NCI-H82 (cell line): ENCODE measurements around the gene NAALAD2.
"Not testable (repeated sequence)": the region's sequence is repeated elsewhere in the genome, so short reads cannot be mapped to it uniquely, and the experiment has no call there.

Experiments used
- DNase-seq: peaks from one replicate; lab custom pipeline; 2025; lab: John Stamatoyannopoulos, UW

The NAALAD2 gene

GRCh38 chr11:90134478-90135003 lies at the start of gene NAALAD2:
TSS of gene NAALAD2 (plus strand) at chr11:90134663. CDS start at chr11:90134759, 96 bp downstream.
- peak; percentile 92 for DNase-seq

DNA sequence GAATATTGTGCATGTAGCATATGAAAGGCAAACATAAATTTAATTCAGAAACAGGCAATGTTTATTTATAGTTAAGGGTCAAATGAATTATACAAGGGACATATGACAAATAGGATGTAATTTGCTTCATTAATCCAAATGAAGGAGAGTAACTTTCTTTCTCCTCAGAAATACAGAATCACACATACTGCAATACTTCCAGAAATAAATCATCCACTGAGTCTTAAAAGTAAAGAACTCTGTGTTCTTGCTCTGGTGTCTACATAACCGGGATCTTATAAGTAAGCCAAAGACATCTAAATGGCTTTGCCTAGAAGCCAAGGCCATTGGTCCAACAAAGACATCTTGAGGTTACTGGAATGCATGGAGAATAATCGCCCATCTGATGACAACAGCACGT lies 48.8 kb upstream of the NAALAD2 start, which contains the start of gene UBTFL1:
Gene UBTFL1, plus strand, starts transcription at position 301 of the 400 bp plus-strand sequence. Its CDS starts 0 bp downstream, at position 301.
- not testable (repeated sequence) for DNase-seq

GRCh38 chr11:90088731-90089130 lies 45.7 kb upstream of the NAALAD2 start:
- not testable (repeated sequence) for DNase-seq

GRCh38 chr11:90095230-90095924 lies 39.1 kb upstream of the NAALAD2 start:
- not testable (repeated sequence) for DNase-seq

DNA sequence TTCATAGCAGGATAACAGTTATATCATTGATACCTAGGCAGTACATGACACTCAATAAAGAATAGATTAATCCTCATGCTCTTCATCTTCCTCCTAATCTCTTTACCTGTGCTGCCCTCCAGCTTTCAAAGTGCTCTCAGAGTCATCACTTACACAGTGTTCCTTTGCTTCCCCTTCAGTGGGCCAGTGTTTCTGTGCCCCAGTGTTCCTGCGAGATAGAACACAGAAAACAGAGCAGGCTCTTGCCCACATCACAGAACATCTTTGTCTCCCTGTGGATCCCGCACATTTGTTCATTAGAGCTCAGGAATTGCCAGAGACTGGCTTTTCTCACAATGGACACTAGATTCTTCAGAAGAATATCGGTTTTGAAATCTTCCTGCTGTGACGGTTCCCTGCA lies 36.2 kb upstream of the NAALAD2 start:
- DNase-seq, result not testable (repeated sequence)

GRCh38 chr11:90100431-90100830 lies 34.0 kb upstream of the NAALAD2 start:
- no peak for DNase-seq

- peak; percentile 15 for DNase-seq
Measured at GRCh38 chr11:90113541-90113940, 20.9 kb upstream of the NAALAD2 start.

DNA sequence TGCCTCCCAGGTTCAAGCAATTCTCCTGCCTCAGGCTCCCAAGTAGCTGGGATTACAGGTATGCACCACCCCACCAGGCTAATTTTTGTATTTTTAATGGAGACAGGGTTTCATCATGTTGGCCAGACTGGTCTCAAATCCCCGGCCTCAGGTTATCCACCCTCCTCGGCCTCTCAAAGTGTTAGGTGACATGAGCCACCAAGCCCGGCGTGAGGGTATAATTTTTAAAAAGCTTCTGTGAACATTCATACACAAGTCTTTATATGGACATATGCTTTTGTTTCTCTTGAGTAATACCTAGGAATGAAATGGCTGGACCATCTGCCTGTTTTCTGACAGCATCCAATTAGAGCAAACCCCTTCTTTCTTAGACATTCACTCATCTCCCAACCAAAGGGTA lies 14.3 kb upstream of the NAALAD2 start:
- peak; percentile 50 for DNase-seq

DNA sequence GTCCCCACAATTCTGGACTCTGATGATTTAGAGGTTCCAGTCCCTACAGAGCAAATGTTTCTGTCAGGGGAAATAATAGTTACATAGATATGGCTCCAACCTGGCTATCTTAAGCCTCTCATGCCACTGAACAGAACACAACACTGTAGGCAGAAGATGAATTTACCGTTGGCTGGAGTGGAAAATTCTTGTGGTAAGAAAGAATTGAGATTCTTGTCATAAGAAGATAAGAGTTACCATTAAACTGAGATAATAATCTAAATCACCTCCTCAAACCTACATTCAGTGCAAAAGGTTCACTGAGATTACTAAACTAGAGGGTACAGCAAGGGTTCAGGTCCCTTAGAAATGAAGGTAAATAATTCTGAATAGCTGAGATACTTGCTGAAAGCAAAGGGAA lies 10.1 kb upstream of the NAALAD2 start:
- DNase-seq, result no peak

DNA sequence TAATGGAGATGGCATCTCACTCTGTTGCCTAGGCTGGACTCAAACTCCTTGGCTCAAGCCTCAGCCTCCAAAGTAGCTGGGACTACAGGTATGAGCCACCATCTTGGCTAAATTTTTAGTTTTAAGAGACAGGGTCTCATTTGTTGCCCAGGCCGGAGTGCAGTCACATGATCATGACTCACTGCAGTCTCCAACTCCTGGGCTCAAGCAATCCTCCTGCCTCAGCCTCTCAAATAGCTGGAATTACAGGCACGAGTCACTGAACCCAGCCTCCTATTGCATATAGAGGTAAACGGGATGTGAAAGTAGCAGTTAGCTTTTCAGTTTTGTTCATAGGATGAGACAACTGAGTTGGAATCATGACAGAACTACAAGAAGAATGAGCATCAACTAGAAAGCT lies 9.5 kb upstream of the NAALAD2 start:
- DNase-seq, result no peak

DNA sequence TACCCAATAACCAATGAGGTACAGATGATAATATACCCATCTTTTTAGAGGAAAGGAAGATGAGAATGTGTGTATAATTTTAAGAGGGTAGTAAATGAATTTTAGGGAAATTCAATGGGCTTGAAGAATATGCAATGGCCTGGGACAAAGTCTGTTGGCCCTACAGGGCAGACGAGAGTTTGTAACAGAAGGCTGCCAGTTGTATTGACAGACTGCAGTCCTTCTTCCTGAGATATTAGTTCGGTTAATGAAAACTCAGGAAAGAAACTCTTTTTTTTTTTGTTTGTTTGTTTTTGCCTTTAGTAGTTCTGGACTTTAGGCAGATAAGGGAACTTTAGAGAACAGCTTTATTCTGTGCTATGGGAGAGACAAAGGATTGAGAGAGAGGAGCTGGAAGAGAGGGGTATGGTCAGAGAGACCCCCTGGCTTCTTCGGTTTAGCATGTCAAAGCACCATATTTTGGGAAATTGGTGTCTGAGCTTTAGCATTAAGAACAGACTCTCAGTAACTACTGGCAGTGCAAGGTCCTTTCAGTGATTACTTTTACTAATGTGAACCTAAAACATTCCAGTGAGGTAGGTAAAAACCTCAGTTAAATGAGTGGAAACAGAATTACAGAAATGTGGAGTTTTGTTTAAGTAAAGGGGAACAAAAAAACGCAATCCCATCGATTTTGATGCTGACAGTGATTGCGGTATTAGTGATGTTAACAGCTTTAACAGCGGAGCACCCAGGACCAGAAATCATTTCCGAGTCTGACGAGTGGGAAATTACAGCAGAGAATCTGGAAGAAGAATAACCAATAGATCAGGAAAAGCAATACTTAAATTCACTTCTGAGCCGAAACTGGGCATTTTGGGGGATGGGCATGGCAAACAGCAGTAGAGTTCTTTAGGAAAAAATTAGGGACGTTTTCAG lies 644 bp upstream of the NAALAD2 start:
- DNase-seq, result no peak

DNA sequence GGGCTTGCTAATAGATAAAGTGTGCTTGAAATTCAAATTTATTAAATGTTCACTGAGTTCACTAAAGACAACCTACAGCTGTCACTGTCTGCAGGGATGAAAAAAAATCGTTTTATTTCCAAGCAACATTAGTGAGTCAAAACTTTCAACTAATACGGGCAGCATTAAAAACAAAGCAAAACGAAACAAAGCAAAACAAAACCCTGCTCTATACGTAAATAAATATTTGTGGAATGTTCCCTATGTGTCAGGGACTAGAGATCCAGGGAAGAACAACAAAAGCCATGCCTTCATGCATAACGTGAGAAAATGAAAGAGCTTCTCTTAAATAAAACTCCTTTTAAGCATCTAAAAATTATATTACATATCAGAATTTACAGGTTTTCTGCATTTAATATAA lies 553 bp downstream of the NAALAD2 start:
- DNase-seq, result no peak

DNA sequence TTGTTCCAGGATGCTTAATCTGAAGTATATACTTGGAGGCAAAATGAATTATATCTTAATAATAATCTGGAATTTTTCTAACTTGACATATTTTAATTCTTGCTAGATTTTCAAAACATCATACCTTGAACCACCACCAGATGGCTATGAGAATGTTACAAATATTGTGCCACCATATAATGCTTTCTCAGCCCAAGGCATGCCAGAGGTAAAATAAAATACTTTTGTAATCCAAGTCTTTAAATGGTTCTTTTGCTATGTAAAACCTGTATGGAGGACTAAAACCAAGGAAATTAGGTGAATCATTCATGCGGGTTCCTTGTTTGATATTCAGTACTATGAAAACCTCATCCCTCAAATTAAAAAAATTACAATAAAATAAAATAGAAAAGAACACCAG lies 14.4 kb downstream of the NAALAD2 start:
- no peak for DNase-seq

- not testable (repeated sequence) for DNase-seq
Measured at GRCh38 chr11:90166982-90167573, 32.6 kb downstream of the NAALAD2 start.

DNA sequence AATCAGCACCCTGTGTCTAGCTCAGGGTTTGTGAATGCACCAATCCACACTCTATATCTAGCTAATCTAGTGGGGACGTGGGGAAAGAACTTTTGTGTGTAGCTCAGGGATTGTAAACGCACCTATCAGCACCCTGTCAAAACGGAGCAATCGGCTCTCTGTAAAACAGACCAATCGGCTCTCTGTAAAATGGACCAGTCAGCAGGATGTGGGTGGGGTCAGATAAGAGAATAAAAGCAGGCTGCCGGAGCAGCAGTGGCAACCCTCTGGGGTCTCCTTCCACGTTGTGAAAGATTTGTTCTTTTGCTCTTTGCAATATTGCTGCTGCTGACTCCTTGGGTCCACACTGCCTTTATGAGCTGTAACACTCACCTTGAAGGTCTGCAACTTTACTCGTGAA lies 33.2 kb downstream of the NAALAD2 start:
- not testable (repeated sequence) for DNase-seq

- no peak for DNase-seq
Measured at GRCh38 chr11:90168571-90168970, 34.1 kb downstream of the NAALAD2 start.

- no peak for DNase-seq
Measured at GRCh38 chr11:90171359-90171758, 36.9 kb downstream of the NAALAD2 start.

- DNase-seq, result no peak
Measured at GRCh38 chr11:90176069-90176468, 41.6 kb downstream of the NAALAD2 start.

DNA sequence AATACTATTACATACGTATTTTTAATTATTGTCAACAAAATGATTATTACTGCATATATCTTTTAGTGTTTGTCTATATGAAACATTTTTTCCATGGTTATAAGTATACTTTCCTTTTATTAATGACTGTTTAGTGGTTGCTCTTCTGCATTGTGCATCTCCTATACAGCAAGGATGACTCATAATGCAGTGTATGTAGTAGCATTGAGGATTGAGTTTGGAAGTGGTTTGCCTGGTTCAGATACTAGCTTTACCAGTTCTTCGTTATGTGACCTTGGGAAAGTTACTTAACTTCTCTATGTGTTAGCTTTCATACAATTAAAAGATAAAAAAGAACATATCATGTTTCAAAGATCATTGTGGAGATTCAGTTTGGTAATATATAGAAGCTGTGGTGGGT lies 44.3 kb downstream of the NAALAD2 start:
- DNase-seq, result no peak

- no peak for DNase-seq
Measured at GRCh38 chr11:90179923-90180322, 45.5 kb downstream of the NAALAD2 start.

GRCh38 chr11:90187839-90188238 lies 53.4 kb downstream of the NAALAD2 start:
- DNase-seq, result no peak

DNA sequence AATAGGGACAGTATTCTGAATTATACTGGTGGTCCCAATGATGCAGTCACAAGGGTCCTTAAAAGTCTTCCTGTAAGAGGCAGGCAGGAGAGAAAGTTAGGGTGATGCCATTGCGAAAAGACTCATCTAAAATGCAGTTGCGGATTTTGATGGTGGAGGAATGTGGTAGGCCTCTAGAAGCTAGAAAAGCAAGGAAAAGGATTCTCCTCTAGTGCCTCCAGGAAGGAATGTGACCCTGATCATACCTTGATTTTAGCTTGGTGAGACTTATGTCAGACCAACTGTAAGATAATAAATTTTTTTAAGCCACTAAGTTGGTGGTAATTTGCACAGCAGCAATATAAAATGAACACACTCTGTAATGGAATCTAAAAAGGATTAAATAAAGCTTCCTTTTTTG lies 54.5 kb downstream of the NAALAD2 start:
- DNase-seq, result peak; percentile 31
